Chondrocyte (in vitro differentiated cells): ENCODE results near the gene GNL3L. TPM values are rescaled to one million over a fixed set of nuclear protein-coding genes. Genes with fewer than 3 reads are reported as not detected.

Experiments used
- total RNA-seq: library from RNA; stranded (reverse); gene quantifications from 3 replicates; pipeline ENCODE4 v1.2.1, GENCODE V29; 2021

The GNL3L gene
- total RNA-seq, 1 donor from 2014 or later, result 42.0 TPM

Other genes with a start within 250 kb of the GNL3L start
- gene WNK3, start 172.2 kb upstream of the GNL3L start, total RNA-seq, result 5.7 to 6.0 TPM (median 5.7 TPM) in 3 replicates
- 21.5 to 30.0 TPM (median 23.8 TPM) in 3 replicates for gene TSR2, start 89.8 kb upstream of the GNL3L start, total RNA-seq
- 21.0 to 26.4 TPM (median 21.4 TPM) in 3 replicates for gene FGD1, start 34.0 kb upstream of the GNL3L start, total RNA-seq